GM23338 (cell line): Measurements from ENCODE around the gene SSB.
"Not testable (repeated sequence)": the region's sequence is repeated elsewhere in the genome, so short reads cannot be mapped to it uniquely, and the experiment has no call there.

Experiments used
- CREB1 ChIP-seq: fragments of 250-450 bp; sonication (Bioruptor Pico); IDR thresholded peaks from 2 replicates; pipeline ENCODE4 v1.5.0; 2020; ENCODE audit warnings: low read depth, mild to moderate bottlenecking, moderate library complexity
- CTCF ChIP-seq, 2 experiments: fragments of 200-600 bp in 1 of 2; sonication (generic) in 1 of 2; conservative IDR thresholded peaks; 2 replicates each; pipeline versions ENCODE4 v1.5.1 to v1.6.1; 2016 to 2017; ENCODE audit warnings: antibody characterized with exemption in 2 of 2, low read depth in 2 of 2, mild to moderate bottlenecking in 2 of 2, moderate library complexity in 1 of 2
- ETS1 ChIP-seq: IDR thresholded peaks from 2 replicates; pipeline ENCODE4 v1.6.1; 2016; ENCODE audit warnings: antibody characterized with exemption
- EZH2 ChIP-seq: fragments of 200-600 bp; sonication (generic); IDR thresholded peaks from one replicate; pipeline ENCODE4 v1.8.0; 2017; ENCODE audit warnings: antibody characterized with exemption, mild to moderate bottlenecking, low read depth; ENCODE audit not compliant: unreplicated experiment
- EZH2phosphoT487 ChIP-seq: fragments of 200-600 bp; sonication (generic); IDR thresholded peaks from one replicate; pipeline ENCODE4 v1.8.1; 2018; ENCODE audit warnings: antibody characterized with exemption; ENCODE audit not compliant: unreplicated experiment
- JUNB ChIP-seq: IDR thresholded peaks from one replicate; pipeline ENCODE4 v1.6.1; 2016; ENCODE audit warnings: antibody characterized with exemption; ENCODE audit not compliant: unreplicated experiment
- NANOG ChIP-seq: IDR thresholded peaks from 2 replicates; pipeline ENCODE4 v1.6.1; 2016; ENCODE audit warnings: antibody characterized with exemption, borderline replicate concordance
- POLR2AphosphoS5 ChIP-seq: IDR thresholded peaks from 2 replicates; pipeline ENCODE4 v1.6.1; 2016; ENCODE audit warnings: antibody characterized with exemption, low read depth
- REST ChIP-seq: IDR thresholded peaks from one replicate; pipeline ENCODE4 v1.6.1; 2018; ENCODE audit warnings: antibody characterized with exemption; ENCODE audit not compliant: unreplicated experiment
- STAT1 ChIP-seq: IDR thresholded peaks from one replicate; pipeline ENCODE4 v1.6.1; 2016; ENCODE audit warnings: antibody characterized with exemption; ENCODE audit not compliant: unreplicated experiment
- ZNF114 ChIP-seq: fragments of 250-450 bp; sonication (Bioruptor Pico); IDR thresholded peaks from 2 replicates; pipeline ENCODE4 v1.5.0; 2020; ENCODE audit warnings: mild to moderate bottlenecking, moderate library complexity

GRCh38 chr2:169817369-169817768 lies 18.7 kb downstream of the SSB start:
- TF ChIP-seq POLR2AphosphoS5; CTCF (conservative IDR thresholded peaks at IDR 0.05; ENCODE audit: low read depth in 2 of 2); REST; CREB1 (CRISPR knock-in tag); NANOG; EZH2; ZNF114 (CRISPR knock-in tag); JUNB; ETS1; EZH2phosphoT487; STAT1: not testable (repeated sequence)
